HepG2 (cell line): Measurements from ENCODE around the gene KCNAB1. TPM values are rescaled to one million over a fixed set of nuclear protein-coding genes. Genes with fewer than 3 reads are reported as not detected.

ENCODE experiments used
- ATF4 ChIP-seq, 2 experiments: fragments of 450-650 bp in 1 of 2; sonication (generic) in 1 of 2; formaldehyde crosslinking; IDR thresholded peaks; 2 replicates each; pipeline versions ENCODE4 v1.5.0 to v1.8.0; 2020 to 2022; ENCODE audit warnings: mild to moderate bottlenecking in 1 of 2, missing genetic modification reagents in 1 of 2
- CREBL2 ChIP-seq: sonication (generic); formaldehyde crosslinking; IDR thresholded peaks from 2 replicates; pipeline ENCODE4 v1.8.1; 2023; ENCODE audit warnings: missing genetic modification reagents, mild to moderate bottlenecking, borderline replicate concordance
- GATAD2A ChIP-seq: IDR thresholded peaks from 2 replicates; pipeline ENCODE4 v1.6.1; 2016
- IRF1 ChIP-seq: sonication (generic); formaldehyde crosslinking; IDR thresholded peaks from 2 replicates; pipeline ENCODE4 v1.4.0; 2020; ENCODE audit warnings: low read depth, mild to moderate bottlenecking, missing genetic modification reagents
- IRX3 ChIP-seq: sonication (generic); formaldehyde crosslinking; IDR thresholded peaks from 2 replicates; pipeline ENCODE4 v1.8.1; 2023; ENCODE audit warnings: mild to moderate bottlenecking, low read depth, missing genetic modification reagents, borderline replicate concordance
- KDM4B ChIP-seq: sonication (generic); formaldehyde crosslinking; IDR thresholded peaks from 2 replicates; pipeline ENCODE4 v1.4.0; 2020; ENCODE audit warnings: missing genetic modification reagents
- MBNL3 ChIP-seq: fragments of 250-450 bp; sonication (Bioruptor Pico); conservative IDR thresholded peaks from 2 replicates; pipeline ENCODE4 v1.8.0; 2022; ENCODE audit warnings: mild to moderate bottlenecking, inconsistent platforms
- MEIS2 ChIP-seq: sonication (generic); formaldehyde crosslinking; IDR thresholded peaks from 2 replicates; pipeline ENCODE4 v1.9.0; 2021; ENCODE audit warnings: mild to moderate bottlenecking, missing genetic modification reagents
- PHB2 ChIP-seq: fragments of 450-650 bp; IDR thresholded peaks from 2 replicates; pipeline ENCODE4 v1.6.1; 2018; ENCODE audit not compliant: partially characterized antibody
- PPARG ChIP-seq: conservative IDR thresholded peaks from 2 replicates; pipeline ENCODE4 v1.6.1; 2016; ENCODE audit warnings: missing biosample characterization, missing genetic modification reagents
- SKI ChIP-seq: fragments of 450-650 bp; IDR thresholded peaks from one replicate; pipeline ENCODE4 v1.6.1; 2018; ENCODE audit warnings: mild to moderate bottlenecking; ENCODE audit not compliant: partially characterized antibody
- SMAD9 ChIP-seq: sonication (generic); formaldehyde crosslinking; IDR thresholded peaks from 2 replicates; pipeline ENCODE4 v1.5.1; 2020; ENCODE audit warnings: mild to moderate bottlenecking, missing genetic modification reagents
- SRSF4 ChIP-seq: fragments of 200-400 bp; formaldehyde crosslinking; IDR thresholded peaks from one replicate; pipeline ENCODE4 v1.6.1; 2018; ENCODE audit warnings: mild to moderate bottlenecking, low read depth, low read length, moderate library complexity; ENCODE audit not compliant: poor library complexity, severe bottlenecking
- TIGD3 ChIP-seq: sonication (generic); formaldehyde crosslinking; IDR thresholded peaks from 2 replicates; pipeline ENCODE4 v1.5.1; 2020; ENCODE audit warnings: mild to moderate bottlenecking, missing genetic modification reagents, borderline replicate concordance
- ZFP41 ChIP-seq: sonication (generic); formaldehyde crosslinking; IDR thresholded peaks from 2 replicates; pipeline ENCODE4 v1.4.0; 2020; ENCODE audit warnings: mild to moderate bottlenecking, missing genetic modification reagents, borderline replicate concordance
- ZMYM2 ChIP-seq: sonication (generic); formaldehyde crosslinking; IDR thresholded peaks from 2 replicates; pipeline ENCODE4 v1.8.0; 2022; ENCODE audit warnings: mild to moderate bottlenecking, missing genetic modification reagents
- ZNF224 ChIP-seq: sonication (generic); formaldehyde crosslinking; IDR thresholded peaks from 2 replicates; pipeline ENCODE4 v1.5.0; 2020; ENCODE audit warnings: mild to moderate bottlenecking, missing genetic modification reagents
- ZNF235 ChIP-seq: sonication (generic); formaldehyde crosslinking; IDR thresholded peaks from 2 replicates; pipeline ENCODE4 v1.8.1; 2023; ENCODE audit warnings: mild to moderate bottlenecking, missing genetic modification reagents, borderline replicate concordance
- ZNF354B ChIP-seq: sonication (generic); formaldehyde crosslinking; IDR thresholded peaks from 2 replicates; pipeline ENCODE4 v1.8.0; 2022; ENCODE audit warnings: mild to moderate bottlenecking, missing genetic modification reagents
- ZNF530 ChIP-seq: sonication (generic); formaldehyde crosslinking; IDR thresholded peaks from 2 replicates; pipeline ENCODE4 v1.5.0; 2020; ENCODE audit warnings: low read depth, mild to moderate bottlenecking, missing genetic modification reagents
- ZNF556 ChIP-seq: sonication (generic); formaldehyde crosslinking; IDR thresholded peaks from 2 replicates; pipeline ENCODE4 v1.4.0; 2020; ENCODE audit warnings: mild to moderate bottlenecking, missing genetic modification reagents, borderline replicate concordance
- ZNF589 ChIP-seq: sonication (generic); formaldehyde crosslinking; conservative IDR thresholded peaks from 2 replicates; pipeline ENCODE4 v1.8.0; 2022; ENCODE audit warnings: mild to moderate bottlenecking, moderate library complexity, missing genetic modification reagents
- ZNF678 ChIP-seq: sonication (generic); formaldehyde crosslinking; IDR thresholded peaks from 2 replicates; pipeline ENCODE4 v1.4.0; 2020; ENCODE audit warnings: mild to moderate bottlenecking, missing genetic modification reagents
- ZNF780A ChIP-seq: sonication (generic); formaldehyde crosslinking; IDR thresholded peaks from 2 replicates; pipeline ENCODE4 v1.8.0; 2022; ENCODE audit warnings: mild to moderate bottlenecking, missing genetic modification reagents, moderate library complexity
- ZSCAN29 ChIP-seq: sonication (generic); formaldehyde crosslinking; conservative IDR thresholded peaks from 2 replicates; pipeline ENCODE4 v1.4.0; 2020; ENCODE audit warnings: mild to moderate bottlenecking, missing genetic modification reagents
- polyA plus RNA-seq, 8 experiments: library from polyadenylated mRNA; depleted of rRNA in 3 of 8; stranded (reverse) in 7 of 8; unstranded in 1 of 8; fragments of >200 nt; fragmentation: Illumina TruSeq in 4 of 8; extraction: Trizol in 4 of 8; gene quantifications; 2 replicates each; pipeline versions ENCODE4 v1.2.1 to v1.2.3, GENCODE V29; 2011 to 2016; ENCODE audit warnings: low read depth in 4 of 8, missing spikeins in 1 of 8, mixed read lengths in 1 of 8; ENCODE audit not compliant: insufficient read depth in 1 of 8
- total RNA-seq, 5 experiments: library from RNA; depleted of rRNA; stranded (reverse); fragments of >200 nt; fragmentation: Illumina TruSeq; extraction: Trizol; gene quantifications; 2 replicates each; pipeline ENCODE4 v1.2.3, GENCODE V29; 2016; ENCODE audit warnings: low read depth in 1 of 5
- TF ChIP-seq, protein P1 (sequence below): sonication (generic); formaldehyde crosslinking; IDR thresholded peaks from 2 replicates; pipeline ENCODE4 v1.5.1; 2020; ENCODE audit warnings: missing genetic modification reagents, mild to moderate bottlenecking, borderline replicate concordance

The KCNAB1 gene
- total and polyA plus RNA-seq, 2 of the 13 experiments (the other 11 are each of a cell fraction or from before 2014, with no cell fraction given), result not detected

- no peak for TF ChIP-seq CREBL2 (CRISPR knock-in tag)
- TF ChIP-seq ZNF530 (CRISPR knock-in tag), result no peak
- TF ChIP-seq IRF1 (CRISPR knock-in tag), result no peak
- TF ChIP-seq SKI, result peak; percentile 41
- 0 out of 2 replicates have a peak, but pooled peaks have one; percentile 16 for TF ChIP-seq ZNF556
- no peak for TF ChIP-seq ZNF235 (CRISPR knock-in tag)
- peak; percentile 43 for TF ChIP-seq GATAD2A (CRISPR knock-in tag)
- TF ChIP-seq, protein P1, sequence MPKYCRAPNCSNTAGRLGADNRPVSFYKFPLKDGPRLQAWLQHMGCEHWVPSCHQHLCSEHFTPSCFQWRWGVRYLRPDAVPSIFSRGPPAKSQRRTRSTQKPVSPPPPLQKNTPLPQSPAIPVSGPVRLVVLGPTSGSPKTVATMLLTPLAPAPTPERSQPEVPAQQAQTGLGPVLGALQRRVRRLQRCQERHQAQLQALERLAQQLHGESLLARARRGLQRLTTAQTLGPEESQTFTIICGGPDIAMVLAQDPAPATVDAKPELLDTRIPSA, result no peak
- no peak for TF ChIP-seq PHB2
- TF ChIP-seq ZFP41 (CRISPR knock-in tag), result no peak
- no peak; the same call in 1 of the 2 replicates for TF ChIP-seq PPARG (CRISPR knock-in tag)
- TF ChIP-seq SRSF4, result no peak
- TF ChIP-seq MEIS2, result no peak
- no peak for TF ChIP-seq IRX3
- TF ChIP-seq TIGD3, result no peak; the same call in 1 of the 2 replicates
- 0 out of 2 replicates have a peak, but pooled peaks have one; percentile 27 for TF ChIP-seq SMAD9 (CRISPR knock-in tag)
- no peak for TF ChIP-seq ZSCAN29 (CRISPR knock-in tag)
- TF ChIP-seq MBNL3 (CRISPR knock-in tag), result no peak
- no peak for TF ChIP-seq KDM4B
- no peak for TF ChIP-seq ZNF780A (CRISPR knock-in tag)
- TF ChIP-seq ZNF354B (CRISPR knock-in tag), result 0 out of 2 replicates have a peak, but pooled peaks have one; percentile 38
- TF ChIP-seq ZNF589 (CRISPR knock-in tag), result no peak
- no peak for TF ChIP-seq ZNF678
- no peak for TF ChIP-seq ATF4 (CRISPR knock-in tag; IDR thresholded peaks at IDR 0.05)
- peak; percentile 59; the same call in 1 of the 2 replicates for TF ChIP-seq ZNF224 (CRISPR knock-in tag)
- no peak for TF ChIP-seq ZMYM2 (CRISPR knock-in tag)
Measured at GRCh38 chr3:156554842-156555687, 434.7 kb downstream of the KCNAB1 start, which contains the start of gene SSR3 (continued).
